OCI-LY3 (cell line): ENCODE results near the gene CTNNA3.
A peak's percentile ranks its signal among the peaks of the same experiment; 100 is the strongest.

Experiments
- H2AFZ ChIP-seq: fragments of 200-600, 300-600 bp; shearing (Covaris generic); 2 replicates; pipeline ENCODE4 v1.6.0; 2014; ENCODE audit warnings: antibody characterized with exemption, low read depth, low read length
- H3K27ac ChIP-seq: fragments of 200-600, 300-600 bp; sonication (generic); 2 replicates; pipeline ENCODE4 v1.5.1; 2014; ENCODE audit warnings: mild to moderate bottlenecking, low read length, moderate library complexity, mixed read lengths
- H3K27me3 ChIP-seq: fragments of 200-600, 300-600 bp; sonication (generic); 2 replicates; pipeline ENCODE4 v1.6.1; 2014; ENCODE audit warnings: low read depth, low read length, mixed read lengths
- H3K36me3 ChIP-seq: fragments of 200-600, 300-600 bp; sonication (generic); replicated peaks from 2 replicates; pipeline ENCODE3; 2014; ENCODE audit warnings: low read depth, low read length, mixed read lengths
- H3K4me1 ChIP-seq: fragments of 300-600, 200-600 bp; sonication (generic); 2 replicates; pipeline ENCODE4 v1.6.1; 2014; ENCODE audit warnings: low read length, mixed read lengths
- H3K4me2 ChIP-seq: fragments of 200-600, 300-600 bp; sonication (generic); 2 replicates; pipeline ENCODE4 v1.6.1; 2014; ENCODE audit warnings: low read length, mixed read lengths
- H3K4me3 ChIP-seq: fragments of 300-600, 200-600 bp; sonication (generic); 2 replicates; pipeline ENCODE4 v1.5.1; 2014; ENCODE audit warnings: antibody characterized with exemption, mild to moderate bottlenecking, low read length, moderate library complexity
- H3K79me2 ChIP-seq: fragments of 300-600, 200-600 bp; shearing (Covaris generic); 2 replicates; pipeline ENCODE4 v1.6.1; 2014; ENCODE audit warnings: mild to moderate bottlenecking, low read length, mixed read lengths
- H3K9ac ChIP-seq: fragments of 300-600, 200-600 bp; shearing (Covaris generic); 2 replicates; pipeline ENCODE4 v1.6.0; 2014; ENCODE audit warnings: mild to moderate bottlenecking, low read length, moderate library complexity
- H3K9me3 ChIP-seq: fragments of 200-600, 300-600 bp; shearing (Covaris generic); 2 replicates; pipeline ENCODE4 v1.6.1; 2014; ENCODE audit warnings: low read length, mixed read lengths; ENCODE audit not compliant: insufficient read depth
- H4K20me1 ChIP-seq: fragments of 200-600, 300-600 bp; sonication (generic); 2 replicates; pipeline ENCODE4 v1.6.1; 2016; ENCODE audit warnings: low read length, mixed read lengths; ENCODE audit not compliant: insufficient read depth
- CTCF ChIP-seq: fragments of 200-600, 300-600 bp; sonication (generic); IDR thresholded peaks from 2 replicates; pipeline ENCODE4 v1.5.1; 2014; ENCODE audit warnings: antibody characterized with exemption, low read length, low read depth
- EZH2phosphoT487 ChIP-seq: fragments of 200-600 bp; shearing (Covaris generic); IDR thresholded peaks from 2 replicates; pipeline ENCODE4 v1.6.1; 2018; ENCODE audit warnings: antibody characterized with exemption, mixed run types, low read depth

CTNNA3 gene

GRCh38 chr10:67669978-67670377 is 26.0 kb downstream of the CTNNA3 start:
- no peaks in the 10 kb centered on the region for H3K9me3 ChIP-seq
- no peak overlapping the region for H3K4me3 ChIP-seq
- no peak for TF ChIP-seq EZH2phosphoT487
- TF ChIP-seq CTCF, result no peak
- H3K79me2 ChIP-seq, result no peaks in the 10 kb centered on the region
- no peak overlapping the region for H3K4me2 ChIP-seq
- no peaks in the 10 kb centered on the region for H3K27me3 ChIP-seq
- no peak overlapping the region for H3K27ac ChIP-seq
- H3K9ac ChIP-seq, result no peak overlapping the region
- H3K4me1 ChIP-seq, result 0 out of 2 replicates have a peak, but pooled peaks cover 2% of the 10 kb centered on the region
- H3K36me3 ChIP-seq, result no peaks in the 10 kb centered on the region
- no peaks in the 10 kb centered on the region for H4K20me1 ChIP-seq
- H2AFZ ChIP-seq, result no peak overlapping the region

GRCh38 chr10:67668448-67668847 is 27.5 kb downstream of the CTNNA3 start:
- Histone ChIP-seq H3K36me3 (no peaks in the 10 kb centered on the region), H3K9me3 (no peaks in the 10 kb centered on the region), H2AFZ (no peak overlapping the region), H3K27ac (no peak overlapping the region), H3K9ac (no peak overlapping the region), H3K27me3 (no peaks in the 10 kb centered on the region), H3K4me2 (no peak overlapping the region), H3K79me2 (no peaks in the 10 kb centered on the region), H3K4me1 (peaks cover 2% of the 10 kb centered on the region; the same call in 1 of the 2 replicates), H4K20me1 (no peaks in the 10 kb centered on the region), H3K4me3 (no peak overlapping the region)
- TF ChIP-seq EZH2phosphoT487, result no peak
- no peak for TF ChIP-seq CTCF

DNA sequence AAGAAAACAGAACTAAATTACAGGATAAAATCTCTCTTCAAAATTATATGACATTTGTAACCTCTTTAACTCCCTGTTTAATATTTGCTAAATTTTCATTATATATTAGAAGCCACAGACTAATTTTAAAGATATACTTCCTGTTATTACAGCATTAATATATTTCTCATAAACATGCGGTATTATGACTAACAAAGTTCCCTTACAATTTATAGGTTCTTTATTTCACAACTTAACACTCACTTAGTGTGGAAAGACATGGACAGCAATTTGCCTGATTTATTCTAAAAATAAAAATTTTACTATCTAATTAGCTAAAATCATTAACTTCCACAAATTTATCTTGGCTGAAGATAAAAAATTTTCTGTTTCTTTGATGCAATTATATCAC is 29.0 kb downstream of the CTNNA3 start:
- H3K4me2 ChIP-seq, result no peak overlapping the region
- H2AFZ ChIP-seq, result no peak overlapping the region
- H3K36me3 ChIP-seq, result no peaks in the 10 kb centered on the region
- H3K27ac ChIP-seq, result no peak overlapping the region
- H3K9me3 ChIP-seq, result no peaks in the 10 kb centered on the region
- H3K9ac ChIP-seq, result no peak overlapping the region
- H3K4me1 ChIP-seq, result peaks cover 2% of the 10 kb centered on the region; the same call in 1 of the 2 replicates
- no peaks in the 10 kb centered on the region for H4K20me1 ChIP-seq
- H3K79me2 ChIP-seq, result no peaks in the 10 kb centered on the region
- H3K27me3 ChIP-seq, result no peaks in the 10 kb centered on the region
- no peak for TF ChIP-seq CTCF
- no peak for TF ChIP-seq EZH2phosphoT487
- H3K4me3 ChIP-seq, result no peak overlapping the region

GRCh38 chr10:67666416-67667034 is 29.5 kb downstream of the CTNNA3 start:
- Histone ChIP-seq H2AFZ (no peak overlapping the region), H4K20me1 (no peaks in the 10 kb centered on the region)

More at GRCh38 chr10:67666416-67667034, 29.5 kb downstream of the CTNNA3 start:
- no peaks in the 10 kb centered on the region for H3K79me2 ChIP-seq
- H3K9ac ChIP-seq, result no peak overlapping the region
- H3K4me2 ChIP-seq, result no peak overlapping the region
- no peak overlapping the region for H3K27ac ChIP-seq
- no peaks in the 10 kb centered on the region for H3K36me3 ChIP-seq
- no peaks in the 10 kb centered on the region for H3K9me3 ChIP-seq
- no peaks in the 10 kb centered on the region for H3K27me3 ChIP-seq
- no peak overlapping the region for H3K4me3 ChIP-seq
- peaks cover 2% of the 10 kb centered on the region; the same call in 1 of the 2 replicates for H3K4me1 ChIP-seq
- TF ChIP-seq EZH2phosphoT487 (no peak), CTCF (peak; percentile 57)
